OCI-LY7 (cell line): ENCODE results near the gene DNMT3B.

Source experiments
- CTCF ChIP-seq: fragments of 200-600 bp; sonication (generic); conservative IDR thresholded peaks from 2 replicates; pipeline ENCODE4 v1.5.1; 2014; ENCODE audit warnings: mild to moderate bottlenecking, antibody characterized with exemption, low read length, moderate library complexity, mixed read lengths
- EZH2phosphoT487 ChIP-seq: fragments of 200-600 bp; sonication (generic); IDR thresholded peaks from 2 replicates; pipeline ENCODE4 v1.6.1; 2018; ENCODE audit warnings: low read depth, borderline replicate concordance, mild to moderate bottlenecking, mixed run types, antibody characterized with exemption, low read length, moderate library complexity, mixed read lengths

GRCh38 chr20:32798046-32798981, 36.1 kb downstream of the DNMT3B start:
- TF ChIP-seq CTCF (no peak), EZH2phosphoT487 (no peak)
